Measurements from ENCODE around the gene PUSL1.

Gene PUSL1

DNA sequence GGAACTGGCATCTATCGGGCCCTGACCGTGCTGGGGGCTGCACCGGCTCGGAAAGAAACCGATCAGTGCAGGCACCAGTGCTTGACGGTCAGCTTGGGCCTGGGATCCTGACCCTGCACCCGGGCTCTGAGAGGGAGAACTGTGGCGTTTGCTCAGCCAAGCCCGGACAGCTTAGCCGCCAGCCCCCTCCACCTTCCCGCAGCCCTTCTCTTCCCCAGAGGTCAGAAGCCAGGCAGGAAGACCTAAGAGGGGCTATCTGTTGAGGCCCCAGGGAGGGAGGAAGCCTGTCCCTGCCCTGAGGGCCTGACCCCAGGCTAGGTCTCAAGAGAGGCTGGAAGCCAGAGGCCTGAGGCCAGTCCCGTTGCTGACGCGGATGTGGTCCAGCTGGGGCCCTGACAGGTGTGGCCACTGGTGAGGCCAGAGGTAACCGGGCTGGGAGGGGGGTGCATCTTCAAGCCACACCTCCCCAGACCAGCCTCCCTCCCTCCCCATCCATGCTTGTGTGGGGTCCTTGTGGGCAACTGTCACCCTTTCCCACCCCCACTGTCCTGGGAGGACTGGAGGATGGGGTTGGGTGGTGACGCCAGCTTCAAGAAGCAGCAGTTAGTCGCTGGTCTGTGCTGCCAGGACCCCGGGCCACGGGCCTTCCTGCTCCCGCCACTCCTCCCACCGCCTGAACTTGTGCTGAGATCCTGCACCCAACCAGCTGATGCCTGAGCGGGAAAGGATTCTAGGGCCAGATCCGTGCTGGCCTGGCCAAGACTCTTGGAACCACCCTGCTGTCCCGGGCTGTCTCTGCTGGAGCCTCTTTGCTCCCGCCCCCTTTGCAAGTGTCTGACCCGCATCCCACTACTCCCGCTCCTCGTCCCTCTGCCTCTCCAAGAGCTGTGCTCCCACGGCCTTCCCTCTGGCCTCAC lies 43.4 kb downstream of the PUSL1 start:
- DNase-seq (ENCODE audit: low spot score): no peak

DNA sequence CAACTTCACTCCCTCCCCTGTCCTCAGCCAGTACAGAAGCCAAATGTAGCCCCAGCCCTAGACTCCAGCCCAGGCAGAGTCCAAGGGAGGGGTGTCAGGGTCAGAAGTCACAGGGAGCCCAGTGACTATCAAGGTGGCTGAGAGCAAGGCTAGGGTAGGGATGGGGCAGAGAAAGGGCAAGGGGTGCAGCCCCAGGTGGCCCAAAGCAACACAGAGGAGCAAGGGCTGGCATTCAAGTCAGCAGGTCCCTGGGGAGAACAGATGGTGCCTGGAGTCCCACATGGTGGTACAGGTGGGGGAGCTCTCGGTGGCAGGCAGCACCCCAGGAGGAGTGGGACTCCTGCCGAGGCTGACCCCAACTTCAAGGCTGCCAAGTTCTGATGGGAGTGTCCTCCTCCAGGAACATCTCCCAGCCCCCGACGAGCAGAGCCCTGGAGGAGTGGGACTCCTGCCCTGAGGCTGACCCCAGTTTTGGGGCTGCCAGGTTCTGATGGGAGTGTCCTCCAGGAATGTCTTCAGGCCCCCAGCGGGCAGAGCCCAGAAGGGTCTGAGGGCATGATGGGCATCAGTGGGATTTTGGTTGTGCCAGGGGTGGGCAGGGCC lies 44.5 kb downstream of the PUSL1 start:
- DNase-seq (ENCODE audit: low spot score): no peak

DNA sequence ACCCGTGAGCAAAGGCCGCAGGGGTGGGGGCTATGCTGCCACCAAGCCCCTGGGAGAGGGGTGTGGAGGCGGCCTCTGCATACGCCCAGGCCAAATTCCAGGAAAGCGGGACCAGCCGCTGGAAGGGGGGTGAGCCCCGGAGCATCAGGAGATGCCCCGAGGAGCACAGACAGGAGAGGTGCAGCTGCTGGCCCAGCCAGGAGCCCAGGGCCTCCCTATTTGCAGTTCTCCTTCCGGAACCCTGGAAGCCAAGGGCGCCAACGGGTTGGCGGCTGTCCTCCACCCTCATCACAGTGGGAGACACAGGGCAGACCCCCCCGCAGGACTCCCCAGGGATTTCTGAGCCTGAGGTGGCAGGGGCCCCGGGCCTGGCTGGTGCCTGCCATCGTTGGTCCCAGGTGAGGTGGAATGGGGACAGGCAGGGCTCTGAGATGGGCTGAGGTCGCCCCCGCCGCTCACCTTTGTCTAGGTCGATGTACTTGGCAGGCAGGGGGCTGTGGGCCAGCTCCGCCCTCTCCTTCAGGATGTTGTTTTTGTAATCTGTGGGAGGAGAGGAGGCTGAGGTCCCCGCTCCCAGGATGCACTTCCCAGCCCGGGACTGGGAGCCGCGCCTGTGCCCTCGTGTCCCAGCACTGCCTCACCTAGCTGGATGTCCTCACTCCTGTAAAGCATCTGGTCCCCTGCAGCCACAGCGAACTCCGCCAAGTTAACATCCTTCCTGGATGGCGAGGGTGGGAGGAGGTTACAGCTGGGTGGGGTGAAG lies 45.2 kb downstream of the PUSL1 start:
- no peak for DNase-seq (ENCODE audit: low spot score)

DNA sequence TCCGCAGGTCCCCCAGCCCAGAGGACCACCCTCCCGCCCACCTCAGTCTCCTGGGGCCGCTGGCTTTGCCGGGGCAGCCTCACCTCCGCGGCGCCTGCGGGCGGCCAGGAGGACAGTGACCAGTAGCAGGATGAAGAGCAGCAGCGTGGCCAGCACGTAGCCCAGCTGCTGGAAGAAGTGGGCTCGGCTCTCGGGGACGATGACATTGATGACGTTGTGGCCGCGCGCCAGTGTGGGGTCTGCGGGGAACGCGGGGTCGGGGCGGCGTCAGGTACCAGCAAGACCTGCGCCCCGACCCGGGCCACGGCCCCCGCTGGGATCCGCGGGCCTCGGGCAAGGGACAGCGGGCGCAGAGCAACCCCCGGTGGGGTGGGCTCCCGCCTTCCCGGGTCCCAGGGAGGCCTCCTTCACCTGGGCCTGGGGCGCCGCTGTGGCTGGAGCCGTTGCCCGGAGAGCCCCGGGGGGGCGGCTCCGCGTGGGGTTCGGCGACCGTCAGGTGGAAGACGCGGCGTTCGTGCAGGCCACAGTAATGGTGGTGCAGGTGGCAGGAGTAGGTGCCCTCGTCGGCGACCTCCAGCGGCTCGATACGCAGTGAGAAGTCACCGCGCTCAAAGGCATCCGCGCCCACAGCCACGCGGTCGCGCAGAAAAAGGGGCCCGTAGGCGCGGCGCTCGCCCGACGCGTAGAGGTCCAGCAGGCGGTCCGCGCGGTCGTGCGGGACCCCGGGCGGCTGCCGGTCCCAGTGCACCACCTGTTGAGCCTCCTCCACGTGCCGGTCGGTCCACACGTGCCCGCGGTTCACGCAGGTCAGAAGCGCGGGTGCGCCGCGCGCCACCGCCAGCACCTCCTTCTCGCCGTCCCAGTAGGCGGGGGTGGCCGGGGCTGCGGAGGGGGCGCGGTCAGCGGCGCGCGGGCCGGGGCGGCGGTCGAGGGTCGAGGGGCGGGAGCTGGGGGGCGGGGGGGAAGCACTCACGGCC lies 46.2 kb downstream of the PUSL1 start:
- no peak for DNase-seq (ENCODE audit: low spot score)

DNA sequence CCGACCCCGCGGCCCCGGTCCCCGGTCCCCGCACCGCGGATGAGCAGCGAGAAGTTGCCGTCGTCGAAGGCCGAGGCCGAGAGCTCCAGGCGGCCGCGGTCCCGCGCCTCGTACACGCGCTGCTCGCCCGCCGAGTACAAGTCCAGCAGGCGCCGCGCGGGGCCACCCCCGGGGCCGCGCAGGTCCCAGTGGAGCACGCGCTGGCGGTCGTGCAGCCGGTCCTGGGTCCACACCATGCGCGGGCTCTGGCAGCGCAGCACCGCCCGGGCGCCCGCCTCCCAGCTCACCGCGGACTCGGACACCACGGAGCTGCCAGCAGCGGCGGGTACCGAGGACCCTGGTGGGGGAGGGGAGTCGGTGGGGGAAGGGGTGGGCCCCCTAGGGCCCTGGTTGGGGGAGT lies 47.0 kb downstream of the PUSL1 start:
- DNase-seq (ENCODE audit: low spot score): no peak

DNA sequence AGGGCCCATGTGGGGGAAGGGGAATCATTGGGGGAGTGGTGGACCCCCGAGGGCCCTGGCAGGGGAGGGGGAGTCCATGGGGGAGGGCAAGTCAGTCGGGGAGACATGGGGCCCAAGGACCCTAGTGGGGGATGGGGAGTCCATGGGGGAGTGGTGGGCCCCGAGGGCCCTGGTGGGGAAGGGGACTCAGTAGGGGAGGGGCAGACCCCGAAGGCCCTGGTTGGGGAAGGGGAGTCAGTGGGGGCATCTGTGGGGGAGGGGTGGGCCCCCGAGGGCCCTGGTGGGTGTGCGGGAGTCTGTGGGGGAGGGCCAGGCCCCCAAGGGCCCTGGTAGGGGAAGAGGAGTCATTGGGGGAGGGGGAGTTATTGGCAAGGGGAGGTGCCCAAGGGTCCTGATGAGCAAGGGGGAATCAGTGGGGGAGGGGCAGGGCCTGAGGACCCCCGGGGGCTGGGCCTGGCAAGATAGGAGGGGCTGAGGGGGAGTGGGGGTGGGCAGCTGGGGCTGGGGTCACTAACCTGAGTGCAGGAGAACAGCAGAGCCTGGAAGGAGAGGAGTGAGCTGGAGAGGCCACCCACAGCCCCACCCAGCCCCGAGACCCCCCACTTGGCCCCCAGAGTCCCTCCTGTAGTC lies 47.9 kb downstream of the PUSL1 start:
- no peak for DNase-seq (ENCODE audit: low spot score)

DNA sequence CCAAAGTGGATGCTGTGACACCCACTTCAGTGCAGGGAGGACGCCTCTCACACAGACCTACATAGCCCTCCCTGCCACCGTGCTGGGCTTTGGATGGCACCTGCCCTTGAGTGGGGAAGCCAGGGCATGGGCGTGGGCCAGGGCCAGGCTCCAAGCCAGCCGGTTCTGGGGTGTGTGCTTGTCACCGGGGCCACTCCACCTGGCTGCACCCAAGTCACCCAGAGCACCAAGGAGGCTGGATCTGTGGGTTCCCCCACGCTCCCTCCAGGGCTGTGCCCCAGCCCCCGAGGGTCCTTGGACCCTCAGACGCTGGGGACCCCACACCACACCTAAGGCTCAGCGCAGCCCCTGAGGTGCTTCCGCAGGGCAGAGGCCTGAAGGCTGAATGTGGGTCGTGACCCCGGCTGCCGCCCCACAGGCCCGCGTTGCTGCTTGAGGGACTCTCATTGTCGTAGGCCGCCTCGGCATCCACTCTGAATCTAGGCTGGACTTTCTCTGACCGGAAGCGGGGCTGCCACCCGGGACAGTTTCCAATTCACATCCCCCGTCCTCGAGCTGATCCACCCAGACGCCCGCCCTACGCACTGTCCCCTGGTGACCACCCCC lies 48.5 kb downstream of the PUSL1 start:
- DNase-seq (ENCODE audit: low spot score): no peak

DNA sequence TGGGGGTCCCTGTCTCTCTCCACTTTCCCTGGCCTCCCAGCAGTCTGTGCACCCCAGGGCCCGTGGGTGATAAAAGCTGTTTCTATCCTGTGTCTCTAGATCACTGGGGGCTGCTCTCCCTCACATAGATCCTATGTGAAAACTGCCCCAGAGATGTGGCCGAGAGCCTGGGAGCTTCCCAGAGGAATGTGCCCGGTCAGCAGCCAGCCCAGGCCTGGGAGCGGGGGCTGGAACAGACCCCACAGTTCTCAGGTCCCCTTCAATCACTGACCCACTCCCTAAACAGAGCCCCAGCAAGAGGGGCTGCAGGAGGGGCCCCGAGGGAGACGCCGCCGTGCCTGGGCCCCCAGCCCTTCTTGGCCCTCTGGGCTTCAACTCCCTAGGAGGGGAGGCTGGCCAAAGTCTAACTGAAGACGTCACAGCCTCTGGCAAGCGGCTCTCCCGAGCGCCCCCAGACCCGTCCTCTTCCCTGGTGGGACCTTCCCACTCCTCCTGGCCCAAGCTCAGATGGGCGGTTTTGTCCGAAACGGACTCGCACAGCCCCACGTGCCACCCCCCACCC lies 49.6 kb downstream of the PUSL1 start:
- DNase-seq (ENCODE audit: low spot score): no peak

DNA sequence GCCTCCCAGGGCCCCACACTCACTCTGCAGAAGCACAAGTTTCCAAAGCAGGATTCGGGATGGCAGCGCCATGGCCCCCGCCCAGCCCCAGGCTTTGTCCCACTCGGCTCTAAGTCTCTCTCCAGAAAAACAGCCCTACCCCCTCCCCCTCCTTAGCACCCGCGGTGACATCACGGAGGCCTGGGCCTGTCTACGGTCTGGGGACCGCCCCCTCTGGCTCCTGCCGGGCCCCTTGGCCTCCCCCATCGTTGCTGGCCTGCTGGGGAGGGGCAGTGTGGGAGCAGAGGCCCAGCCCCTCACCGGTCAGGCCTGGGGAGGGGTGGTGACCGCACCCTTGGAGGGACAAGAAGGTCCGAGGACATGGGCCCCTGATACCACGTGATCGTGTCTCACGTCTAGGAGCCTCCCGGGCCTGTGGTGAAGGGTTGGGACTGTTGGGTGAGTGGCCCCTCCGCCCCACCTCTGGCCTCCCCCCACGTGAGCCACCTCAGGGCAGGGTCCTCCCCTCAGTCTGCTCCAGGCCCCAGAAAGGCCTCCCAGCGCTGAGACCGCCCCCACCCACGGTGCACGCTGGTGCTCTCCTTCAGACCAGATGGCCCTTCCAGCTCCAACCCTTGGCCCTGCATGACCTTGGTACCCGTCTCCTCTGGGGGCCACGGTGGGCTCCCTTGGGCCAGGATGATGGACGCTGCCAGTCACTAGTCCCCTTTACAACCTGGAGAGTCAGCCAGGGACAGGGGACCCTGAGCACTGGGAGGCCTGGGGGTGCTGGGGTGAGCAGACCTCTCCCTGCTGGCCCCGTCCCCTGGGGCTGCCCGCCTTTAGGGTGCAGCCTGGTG lies 50.3 kb downstream of the PUSL1 start, which contains the start of gene MXRA8:
MXRA8 (minus strand) TSS at position 123 of the 839 bp plus-strand sequence; CDS start at position 72, 51 bp downstream.
- DNase-seq (ENCODE audit: low spot score): peak; percentile 89

DNA sequence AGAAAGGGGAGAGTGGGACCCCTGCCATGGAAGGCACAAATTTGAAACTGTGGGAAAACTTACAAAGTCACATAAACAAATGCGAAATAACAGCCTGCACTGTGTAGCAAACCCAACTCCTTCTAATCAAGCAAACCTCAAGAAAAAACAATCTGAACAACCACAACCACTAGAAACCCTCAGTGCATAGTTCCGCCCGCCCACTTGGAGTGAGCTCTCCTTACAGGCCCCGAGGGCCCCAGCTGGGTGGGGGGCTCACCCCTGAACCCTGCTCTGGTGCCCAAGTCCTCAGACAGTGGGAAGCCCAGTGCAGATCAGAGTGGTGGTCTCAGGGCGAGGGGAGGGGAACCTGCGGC lies 50.9 kb downstream of the PUSL1 start:
- DNase-seq (ENCODE audit: low spot score): no peak

DNA sequence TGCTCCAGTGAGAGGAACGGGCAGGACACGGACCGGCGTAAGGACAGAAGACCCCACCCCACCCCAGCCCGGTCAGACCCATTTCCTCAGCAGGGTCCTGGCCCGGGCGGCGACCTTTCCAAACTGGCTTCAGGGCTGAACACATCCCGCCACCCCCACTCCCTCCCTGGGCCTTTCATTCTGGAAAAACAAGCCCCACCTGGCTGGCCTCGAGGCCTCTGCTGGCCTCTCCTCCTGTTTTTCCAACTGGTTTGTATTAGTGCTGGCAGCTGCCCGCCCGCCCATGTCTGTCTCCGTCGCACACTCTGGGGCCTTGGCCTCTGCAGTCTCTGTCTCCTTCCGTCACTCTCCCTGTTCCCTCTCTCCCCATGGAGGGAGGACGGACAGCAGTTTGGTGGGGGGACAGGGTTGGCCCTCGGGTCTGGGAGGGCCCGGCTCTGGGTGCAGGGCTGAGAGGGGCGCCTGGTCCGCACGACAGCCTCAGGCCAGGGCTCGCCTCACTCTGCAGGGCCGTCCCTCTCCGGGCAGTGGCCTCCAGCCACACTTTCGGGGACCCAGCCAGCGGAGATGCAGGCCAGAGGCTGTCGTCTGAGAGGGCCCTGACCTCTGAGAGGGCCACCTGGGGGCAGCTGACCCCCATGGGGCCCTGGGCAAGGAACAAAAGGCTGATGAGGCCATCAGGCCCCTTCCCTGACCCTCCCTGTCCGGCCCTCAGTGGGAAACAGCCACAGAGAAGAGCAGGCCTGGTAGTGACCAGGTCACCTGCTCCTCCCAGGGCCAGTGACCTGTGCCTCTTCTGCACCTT lies 51.5 kb downstream of the PUSL1 start:
- DNase-seq (ENCODE audit: low spot score): peak; percentile 62

DNA sequence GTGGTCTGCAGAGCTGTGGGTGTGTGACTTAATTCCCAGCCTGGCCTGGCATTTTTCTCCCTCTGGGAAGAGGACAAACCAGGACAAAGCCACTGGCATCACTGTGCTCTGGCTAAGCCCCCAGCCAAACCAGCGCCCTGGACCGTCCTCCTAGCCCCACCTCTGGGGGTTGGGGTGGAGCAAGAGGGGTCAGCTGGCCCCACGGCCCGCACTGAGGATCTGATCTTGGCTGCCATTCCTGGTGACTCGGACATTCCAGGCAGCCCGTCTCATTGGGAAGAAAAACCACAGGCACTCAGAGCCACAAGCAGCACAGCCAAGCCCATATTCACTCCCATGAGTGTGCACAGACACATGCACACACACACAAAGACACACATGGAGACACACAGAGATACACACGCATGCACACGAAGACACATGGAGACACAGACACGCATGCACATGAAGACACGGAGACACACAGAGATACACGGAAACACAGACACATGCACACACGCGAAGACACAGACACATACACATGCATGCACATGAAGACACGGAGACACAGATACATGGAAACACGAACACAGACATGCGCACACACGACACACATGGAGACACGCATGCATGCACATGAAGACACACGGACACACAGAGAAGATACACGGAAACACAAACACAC lies 52.2 kb downstream of the PUSL1 start:
- DNase-seq (ENCODE audit: low spot score): no peak

Small RNAs within 50 kb of the gene (small RNA-seq; reads per million reads assigned to genes)
- gene MIR6726: 0 to 0.04 reads per million in 2 experiments

Measured in SK-N-DZ (cell line).